Measurements from ENCODE around the gene TPP1. TPM values are rescaled to one million over a fixed set of nuclear protein-coding genes. Genes with fewer than 3 reads are reported as not detected.

The TPP1 gene
- total and polyA plus RNA-seq, 9 of the 15 experiments (the other 6 are each of a cell fraction or from before 2014, with no cell fraction given): 7.5 to 75.8 (median 15.7) TPM

DNA sequence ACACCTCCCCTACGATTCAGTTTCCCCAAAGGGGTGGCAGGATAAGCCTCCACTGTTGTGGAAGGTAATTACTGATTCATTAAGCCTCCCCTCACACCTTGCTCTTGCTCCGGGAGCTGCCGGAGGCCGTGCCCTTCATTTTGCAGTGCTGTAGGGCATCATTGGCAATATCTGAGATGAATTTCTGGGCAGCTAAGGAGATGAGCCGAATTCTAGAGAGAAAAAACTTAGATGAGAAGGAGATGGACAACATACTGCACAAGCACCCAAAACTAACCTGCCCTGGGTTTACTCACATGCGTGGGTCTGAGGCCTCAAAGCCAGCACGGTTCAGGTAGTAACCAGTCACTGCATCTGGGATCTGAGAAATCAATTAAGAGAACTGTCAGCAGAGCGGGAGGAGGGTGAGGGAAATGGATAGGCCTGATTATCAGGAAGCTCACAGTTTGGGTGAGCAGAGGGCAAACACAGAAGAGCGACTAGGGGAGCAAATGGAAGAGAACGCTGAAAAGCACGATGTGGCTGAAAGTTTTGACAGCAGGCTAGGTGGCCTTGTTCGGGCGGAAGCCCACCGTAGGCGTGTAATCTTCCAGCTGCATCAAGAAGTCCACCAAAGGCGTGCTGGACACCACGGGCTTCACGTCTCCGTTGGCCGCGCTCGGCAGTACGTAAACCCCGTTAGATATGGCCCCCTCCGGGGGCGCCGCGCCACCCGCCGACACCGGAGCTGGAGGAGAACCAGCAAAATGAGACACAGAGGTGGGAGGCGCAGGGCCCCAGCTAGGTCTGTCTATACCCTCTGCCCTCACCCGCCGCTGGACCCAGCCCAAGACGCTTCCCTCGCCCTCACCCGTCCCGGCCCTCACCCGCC lies 7.9 kb downstream of the TPP1 start:
- ATAC-seq (peak; percentile 11), FAIRE-seq (peak; percentile 67), DNase-seq (ENCODE audit: extremely low read depth in 1 of 4, low spot score in 3 of 4) (peak in 2 of 4 experiments; percentile 32 to 45)
- peaks cover 36% of the 10 kb centered on the region for H3K79me2 ChIP-seq (ENCODE audit: control insufficient read depth, insufficient read depth, low read length)
- in situ Hi-C loops (cut with MboI) (no loop called here), intact Hi-C loops (cut with micrococcal nuclease) (no loop called here)
- H3K4me1 ChIP-seq (replicated peaks in 1 of 2; ENCODE audit: control insufficient read depth in 2 of 2, insufficient read depth in 2 of 2, low read length in 2 of 2): peaks cover 30 to 33% of the 10 kb centered on the region in 2 experiments
- ChIA-PET POLR2A (interaction anchor here (0.6 to 2.1 kb wide), 16 partner anchors 10 to 667 kb away, joined by 3 to 12 read pairs (median 3); partner anchors contain the start of gene MRPL17), CTCF (ENCODE audit: low intra/inter-chr PET ratio) (no interaction called here)
- H3K9me3 ChIP-seq (replicated peaks; ENCODE audit: control insufficient read depth, insufficient read depth, low read depth, low read length): no peaks in the 10 kb centered on the region
- H3K36me3 ChIP-seq (ENCODE audit: control insufficient read depth, insufficient read depth, low read length): peaks cover 64% of the 10 kb centered on the region
- no peaks in the 10 kb centered on the region for H3K9me1 ChIP-seq (ENCODE audit: control insufficient read depth, insufficient read depth, low read length)
- no peaks in the 10 kb centered on the region for H3K27me3 ChIP-seq (ENCODE audit: control insufficient read depth in 2 of 2, insufficient read depth in 2 of 2, low read length in 2 of 2)
- no TSS peak for BruUV-seq (replicated peaks)
- H4K20me1 ChIP-seq (replicated peaks; ENCODE audit: control insufficient read depth, insufficient read depth, low read length): no peaks in the 10 kb centered on the region
- 0 out of 2 replicates have a peak overlapping the region, but pooled peaks have one; percentile 98 for H2AFZ ChIP-seq (ENCODE audit: low read depth, low read length)
- 12% methylated on average over 31 of the region's 39 CpGs for WGBS (ENCODE audit: insufficient coverage, low coverage, missing lambda C conversion rate)
- H3K27ac ChIP-seq (ENCODE audit: extremely low read depth, low read depth, low read length): peak overlapping the region; percentile 96
- peak overlapping the region; percentile 99 for H3K4me2 ChIP-seq (ENCODE audit: insufficient read depth, low read length)
- H3K4me3 ChIP-seq: peak overlapping the region; percentile 81
- peak overlapping the region; percentile 92 to 97 for H3K9ac ChIP-seq (ENCODE audit: insufficient read depth in 1 of 2, low read depth in 2 of 2, low read length in 2 of 2)
- TF ChIP-seq CBFA2T2 (conservative IDR thresholded peaks at IDR 0.05): no peak
- no peak; the same call in 1 of the 2 replicates for TF ChIP-seq DNMT1 (IDR thresholded peaks at IDR 0.05)
- TF ChIP-seq MTA2 (IDR thresholded peaks at IDR 0.05; ENCODE audit: low read depth): no peak
- no peak for TF ChIP-seq RB1 (IDR thresholded peaks at IDR 0.05; ENCODE audit: low read depth)
- TF ChIP-seq SIRT6 (IDR thresholded peaks at IDR 0.05; ENCODE audit: low read depth, low read length): no peak
- TF ChIP-seq, protein P1, sequence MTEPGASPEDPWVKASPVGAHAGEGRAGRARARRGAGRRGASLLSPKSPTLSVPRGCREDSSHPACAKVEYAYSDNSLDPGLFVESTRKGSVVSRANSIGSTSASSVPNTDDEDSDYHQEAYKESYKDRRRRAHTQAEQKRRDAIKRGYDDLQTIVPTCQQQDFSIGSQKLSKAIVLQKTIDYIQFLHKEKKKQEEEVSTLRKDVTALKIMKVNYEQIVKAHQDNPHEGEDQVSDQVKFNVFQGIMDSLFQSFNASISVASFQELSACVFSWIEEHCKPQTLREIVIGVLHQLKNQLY (CRISPR knock-in tag; conservative IDR thresholded peaks at IDR 0.05): no peak
- TF ChIP-seq SP1 (CRISPR knock-in tag; IDR thresholded peaks at IDR 0.05): peak; percentile 60
- no peak for TF ChIP-seq ZNF586 (CRISPR knock-in tag; conservative IDR thresholded peaks at IDR 0.05)
- no peak for TF ChIP-seq HIVEP1 (CRISPR knock-in tag; IDR thresholded peaks at IDR 0.05)
- TF ChIP-seq NFYB (IDR thresholded peaks at IDR 0.05; ENCODE audit: extremely low read depth, insufficient read length): no peak
- peak; percentile 65 for TF ChIP-seq POLR2A (conservative IDR thresholded peaks at IDR 0.05)
- TF ChIP-seq PCBP2 (IDR thresholded peaks at IDR 0.05; ENCODE audit: low read depth, low read length, poor library complexity, severe bottlenecking): no peak
- no peak for TF ChIP-seq NRF1 (conservative IDR thresholded peaks at IDR 0.05 in 1 of 2, IDR thresholded peaks at IDR 0.05 in 1 of 2)
- no peak for TF ChIP-seq DIDO1 (tag; IDR thresholded peaks at IDR 0.05; ENCODE audit: low read depth)
- no peak for TF ChIP-seq MTA1 (IDR thresholded peaks at IDR 0.05; ENCODE audit: borderline replicate concordance)
- TF ChIP-seq, protein P2, sequence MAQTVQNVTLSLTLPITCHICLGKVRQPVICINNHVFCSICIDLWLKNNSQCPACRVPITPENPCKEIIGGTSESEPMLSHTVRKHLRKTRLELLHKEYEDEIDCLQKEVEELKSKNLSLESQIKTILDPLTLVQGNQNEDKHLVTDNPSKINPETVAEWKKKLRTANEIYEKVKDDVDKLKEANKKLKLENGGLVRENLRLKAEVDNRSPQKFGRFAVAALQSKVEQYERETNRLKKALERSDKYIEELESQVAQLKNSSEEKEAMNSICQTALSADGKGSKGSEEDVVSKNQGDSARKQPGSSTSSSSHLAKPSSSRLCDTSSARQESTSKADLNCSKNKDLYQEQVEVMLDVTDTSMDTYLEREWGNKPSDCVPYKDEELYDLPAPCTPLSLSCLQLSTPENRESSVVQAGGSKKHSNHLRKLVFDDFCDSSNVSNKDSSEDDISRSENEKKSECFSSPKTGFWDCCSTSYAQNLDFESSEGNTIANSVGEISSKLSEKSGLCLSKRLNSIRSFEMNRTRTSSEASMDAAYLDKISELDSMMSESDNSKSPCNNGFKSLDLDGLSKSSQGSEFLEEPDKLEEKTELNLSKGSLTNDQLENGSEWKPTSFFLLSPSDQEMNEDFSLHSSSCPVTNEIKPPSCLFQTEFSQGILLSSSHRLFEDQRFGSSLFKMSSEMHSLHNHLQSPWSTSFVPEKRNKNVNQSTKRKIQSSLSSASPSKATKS (CRISPR knock-in tag; IDR thresholded peaks at IDR 0.05): no peak
- no peak for TF ChIP-seq WHSC1 (IDR thresholded peaks at IDR 0.05; ENCODE audit: low read length)
- no peak for TF ChIP-seq ZNF644 (tag; IDR thresholded peaks at IDR 0.05; ENCODE audit: low read depth)
- TF ChIP-seq CBX1 (IDR thresholded peaks at IDR 0.05; ENCODE audit: low read depth): no peak
- TF ChIP-seq HNRNPL (IDR thresholded peaks at IDR 0.05; ENCODE audit: low read depth, low read length): no peak
- TF ChIP-seq LCOR (CRISPR knock-in tag; IDR thresholded peaks at IDR 0.05): no peak
- TF ChIP-seq CTBP1 (IDR thresholded peaks at IDR 0.05; ENCODE audit: borderline replicate concordance): no peak
- TF ChIP-seq ZNF695 (CRISPR knock-in tag; IDR thresholded peaks at IDR 0.05): no peak

Measured in K562 (cell line).